BJ (cell line): ENCODE measurements around the gene GRM6. TPM values are rescaled to one million over a fixed set of nuclear protein-coding genes. Genes with fewer than 3 reads are reported as not detected.

Experiments
- CTCF ChIA-PET: fragments of 350-600 bp; formaldehyde crosslinking; extraction: SDS; loops from one replicate; lab custom pipeline; 2021; ENCODE audit warnings: antibody characterized with exemption, inconsistent platforms; lab: Yijun Ruan, JAX
- POLR2A ChIA-PET: fragments of 300-600 bp; sonication (Branson Sonifier 250); formaldehyde crosslinking; extraction: SDS; loops from one replicate; lab custom pipeline; 2021; ENCODE audit warnings: antibody characterized with exemption; lab: Charles Lee
- DNase-seq: peaks from one replicate; pipeline ENCODE4 v3.0.0-alpha.2; 2011; ENCODE audit warnings: low read depth
- H3K27me3 ChIP-seq: 2 replicates; pipeline ENCODE4 v1.6.0; 2011; ENCODE audit warnings: low read length; ENCODE audit not compliant: control insufficient read depth, insufficient read depth
- H3K36me3 ChIP-seq: 2 replicates; pipeline ENCODE4 v1.5.1; 2011; ENCODE audit warnings: low read length; ENCODE audit not compliant: control insufficient read depth, insufficient read depth
- H3K4me3 ChIP-seq: 2 replicates; pipeline ENCODE4 v1.5.1; 2011; ENCODE audit warnings: low read depth, mild to moderate bottlenecking, control low read depth, low read length
- polyA plus RNA-seq: library from polyadenylated mRNA; depleted of rRNA; stranded (reverse); fragments of >200 nt; gene quantifications from 2 replicates; pipeline ENCODE4 v1.2.3, GENCODE V29; 2011; rRNA removed
- TF ChIP-seq, protein P1 (sequence below): IDR thresholded peaks from 2 replicates; pipeline ENCODE4 v1.5.1; 2011; ENCODE audit warnings: low read depth, mild to moderate bottlenecking, control low read depth, inconsistent platforms, low read length, moderate library complexity; ENCODE audit not compliant: insufficient read depth

The GRM6 gene
- polyA plus RNA-seq, 1 experiment, result not detected

DNA sequence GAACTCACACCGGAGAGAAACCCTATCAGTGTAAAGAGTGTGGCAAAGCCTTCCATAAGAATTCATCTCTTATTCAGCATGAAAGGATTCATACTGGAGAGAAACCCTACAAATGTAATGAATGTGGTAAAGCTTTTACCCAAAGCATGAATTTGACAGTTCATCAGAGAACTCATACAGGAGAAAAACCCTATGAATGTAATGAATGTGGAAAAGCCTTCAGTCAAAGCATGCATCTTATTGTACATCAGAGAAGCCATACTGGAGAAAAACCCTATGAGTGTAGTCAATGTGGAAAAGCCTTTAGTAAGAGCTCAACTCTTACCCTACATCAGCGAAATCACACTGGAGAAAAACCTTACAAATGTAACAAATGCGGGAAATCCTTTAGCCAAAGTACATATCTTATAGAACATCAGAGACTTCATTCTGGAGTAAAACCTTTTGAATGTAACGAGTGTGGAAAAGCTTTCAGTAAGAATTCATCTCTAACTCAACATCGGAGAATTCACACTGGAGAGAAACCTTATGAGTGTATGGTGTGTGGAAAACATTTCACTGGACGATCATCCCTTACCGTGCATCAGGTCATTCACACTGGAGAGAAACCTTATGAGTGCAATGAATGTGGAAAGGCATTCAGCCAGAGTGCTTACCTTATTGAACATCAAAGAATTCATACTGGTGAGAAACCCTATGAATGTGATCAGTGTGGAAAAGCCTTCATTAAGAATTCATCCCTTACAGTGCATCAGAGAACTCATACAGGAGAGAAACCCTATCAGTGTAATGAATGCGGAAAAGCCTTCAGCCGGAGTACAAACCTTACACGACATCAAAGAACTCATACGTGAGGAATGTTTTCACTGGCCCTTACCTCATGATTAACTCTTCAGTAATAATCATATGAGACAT is 63.0 kb downstream of the GRM6 start:
- ChIA-PET POLR2A (no interaction called here), CTCF (no interaction called here)
- Histone ChIP-seq H3K4me3 (no peak overlapping the region), H3K27me3 (no peaks in the 10 kb centered on the region), H3K36me3 (no peaks in the 10 kb centered on the region)
- DNase-seq, result no peak
- TF ChIP-seq, protein P1, sequence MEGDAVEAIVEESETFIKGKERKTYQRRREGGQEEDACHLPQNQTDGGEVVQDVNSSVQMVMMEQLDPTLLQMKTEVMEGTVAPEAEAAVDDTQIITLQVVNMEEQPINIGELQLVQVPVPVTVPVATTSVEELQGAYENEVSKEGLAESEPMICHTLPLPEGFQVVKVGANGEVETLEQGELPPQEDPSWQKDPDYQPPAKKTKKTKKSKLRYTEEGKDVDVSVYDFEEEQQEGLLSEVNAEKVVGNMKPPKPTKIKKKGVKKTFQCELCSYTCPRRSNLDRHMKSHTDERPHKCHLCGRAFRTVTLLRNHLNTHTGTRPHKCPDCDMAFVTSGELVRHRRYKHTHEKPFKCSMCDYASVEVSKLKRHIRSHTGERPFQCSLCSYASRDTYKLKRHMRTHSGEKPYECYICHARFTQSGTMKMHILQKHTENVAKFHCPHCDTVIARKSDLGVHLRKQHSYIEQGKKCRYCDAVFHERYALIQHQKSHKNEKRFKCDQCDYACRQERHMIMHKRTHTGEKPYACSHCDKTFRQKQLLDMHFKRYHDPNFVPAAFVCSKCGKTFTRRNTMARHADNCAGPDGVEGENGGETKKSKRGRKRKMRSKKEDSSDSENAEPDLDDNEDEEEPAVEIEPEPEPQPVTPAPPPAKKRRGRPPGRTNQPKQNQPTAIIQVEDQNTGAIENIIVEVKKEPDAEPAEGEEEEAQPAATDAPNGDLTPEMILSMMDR, result no peak

Other genes with a start within 250 kb of the GRM6 start
- 6.5 and 7.1 TPM in 2 replicates for gene ZNF354B, start 135.4 kb downstream of the GRM6 start, polyA plus RNA-seq
- gene ZFP2, start 99.4 kb downstream of the GRM6 start, polyA plus RNA-seq, result 0.17 and 0.32 TPM in 2 replicates
- gene ZNF454, start 54.1 kb downstream of the GRM6 start, polyA plus RNA-seq, result 0.15 and 0.21 TPM in 2 replicates
- 2.1 and 2.2 TPM in 2 replicates for gene ZNF879, start 28.5 kb upstream of the GRM6 start, polyA plus RNA-seq
- 2.0 and 3.2 TPM in 2 replicates for gene ZNF354C, start 65.1 kb upstream of the GRM6 start, polyA plus RNA-seq